Measurements from ENCODE around the gene UBE2V1. TPM values are rescaled to one million over a fixed set of nuclear protein-coding genes. Genes with fewer than 3 reads are reported as not detected.
A peak's percentile ranks its signal among the peaks of the same experiment; 100 is the strongest.

UBE2V1 gene
- polyA plus RNA-seq, 3 donors, result 62.2 to 95.5 (median 71.1) TPM

DNA sequence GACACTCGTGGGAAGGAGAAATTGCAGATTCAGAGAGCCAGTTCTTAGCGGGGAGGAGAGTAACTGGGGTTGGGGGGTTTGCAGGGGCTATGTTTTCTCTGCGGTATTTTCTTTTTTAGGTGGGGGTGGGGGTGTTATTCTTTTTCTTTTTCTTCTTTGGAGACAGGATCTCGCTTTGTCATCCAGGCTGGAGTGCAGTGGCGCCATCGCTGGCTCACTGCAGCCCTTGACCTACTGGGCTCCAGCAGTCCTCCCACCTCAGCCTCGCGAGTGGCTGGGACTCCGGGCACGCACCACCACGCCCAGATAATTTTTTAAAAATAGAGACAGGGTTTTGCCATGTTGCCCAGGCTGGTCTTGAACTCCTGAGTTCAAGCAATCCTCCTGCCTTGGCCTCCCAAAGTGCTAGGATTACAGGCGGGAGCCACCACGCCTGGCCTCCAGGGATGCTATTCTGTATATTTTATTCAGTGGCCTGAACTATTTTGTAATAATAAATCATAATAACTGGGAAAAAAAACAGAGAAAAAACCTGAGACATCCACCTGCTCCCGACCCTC lies 57.3 kb downstream of the UBE2V1 start:
- Mint-ChIP-seq H3K36me3 (no peaks in the 10 kb centered on the region), H3K27ac (peak overlapping the region in 1 of 7 donors; percentile 11), H3K9me3 (peaks cover 0 to 5% (median 0%) of the 10 kb centered on the region in 7 donors), H3K4me1 (peaks cover 21% of the 10 kb centered on the region), H3K27me3 (ENCODE audit: low read depth in 3 of 3) (peaks cover 0 to 7% (median 3%) of the 10 kb centered on the region in 3 donors), H3K4me3 (no peak overlapping the region)
- TF ChIP-seq CTCF (IDR thresholded peaks at IDR 0.05), result no peak
- intact Hi-C loops (cut with micrococcal nuclease), result no loop called here
- Histone ChIP-seq H3K79me2 (ENCODE audit: insufficient read depth, low read length) (no peaks in the 10 kb centered on the region), H2AFZ (ENCODE audit: insufficient read depth, low read depth, low read length, poor library complexity, severe bottlenecking) (no peak overlapping the region), H3K9ac (ENCODE audit: insufficient read depth, low read length, poor library complexity, severe bottlenecking) (no peak overlapping the region), H3K4me3 (replicated peaks in 1 of 3; ENCODE audit: low read depth in 2 of 3, low read length in 3 of 3) (no peak overlapping the region), H3K27ac (ENCODE audit: low read depth in 1 of 2, low read length in 2 of 2) (no peak overlapping the region), H3K27me3 (ENCODE audit: control insufficient read depth in 2 of 2, insufficient read depth in 2 of 2, low read length in 2 of 2) (no peaks in the 10 kb centered on the region), H3K36me3 (replicated peaks in 1 of 2; ENCODE audit: control insufficient read depth in 1 of 2, insufficient read depth in 2 of 2, low read length in 2 of 2) (no peaks in the 10 kb centered on the region), H3K9me3 (replicated peaks in 1 of 2; ENCODE audit: control insufficient read depth in 1 of 2, insufficient read depth in 1 of 2, low read length in 2 of 2) (no peaks in the 10 kb centered on the region), H3K4me2 (replicated peaks; ENCODE audit: extremely low read depth, low read length, poor library complexity, severe bottlenecking) (no peak overlapping the region), H4K20me1 (ENCODE audit: insufficient read depth, low read length) (no peaks in the 10 kb centered on the region), H3K4me1 (ENCODE audit: control insufficient read depth in 1 of 2, insufficient read depth in 2 of 2, low read length in 2 of 2) (peaks cover 21 to 25% of the 10 kb centered on the region in 2 donors)
- 82% methylated on average over 8 of the region's 14 CpGs for WGBS (ENCODE audit: insufficient coverage)
- no peak for DNase-seq

GRCh38 chr20:50054626-50055511 lies 58.1 kb downstream of the UBE2V1 start:
- no peaks in the 10 kb centered on the region for H3K79me2 ChIP-seq (ENCODE audit: insufficient read depth, low read length)
- no peak overlapping the region for H3K4me3 ChIP-seq (replicated peaks in 1 of 3; ENCODE audit: low read depth in 2 of 3, low read length in 3 of 3)
- 93% methylated on average over 33 of the region's 34 CpGs for WGBS (ENCODE audit: insufficient coverage)
- H2AFZ ChIP-seq (ENCODE audit: insufficient read depth, low read depth, low read length, poor library complexity, severe bottlenecking), result no peak overlapping the region
- Mint-ChIP-seq H3K27me3 (ENCODE audit: low read depth in 3 of 3) (peaks cover 0 to 9% (median 2%) of the 10 kb centered on the region in 3 donors), H3K9me3 (peaks cover 0 to 5% (median 0%) of the 10 kb centered on the region in 7 donors), H3K27ac (no peak overlapping the region), H3K4me3 (no peak overlapping the region), H3K36me3 (no peaks in the 10 kb centered on the region), H3K4me1 (peaks cover 21% of the 10 kb centered on the region)
- H3K27me3 ChIP-seq (ENCODE audit: control insufficient read depth in 2 of 2, insufficient read depth in 2 of 2, low read length in 2 of 2), result no peaks in the 10 kb centered on the region
- H3K27ac ChIP-seq (ENCODE audit: low read depth in 1 of 2, low read length in 2 of 2), result no peak overlapping the region
- TF ChIP-seq CTCF (IDR thresholded peaks at IDR 0.05), result no peak
- no peaks in the 10 kb centered on the region for H4K20me1 ChIP-seq (ENCODE audit: insufficient read depth, low read length)
- H3K9ac ChIP-seq (ENCODE audit: insufficient read depth, low read length, poor library complexity, severe bottlenecking), result no peak overlapping the region
- no peak for DNase-seq
- H3K36me3 ChIP-seq (replicated peaks in 1 of 2; ENCODE audit: control insufficient read depth in 1 of 2, insufficient read depth in 2 of 2, low read length in 2 of 2), result no peaks in the 10 kb centered on the region
- no peak overlapping the region for H3K4me2 ChIP-seq (replicated peaks; ENCODE audit: extremely low read depth, low read length, poor library complexity, severe bottlenecking)
- H3K4me1 ChIP-seq (ENCODE audit: control insufficient read depth in 1 of 2, insufficient read depth in 2 of 2, low read length in 2 of 2), result peaks cover 22 to 27% of the 10 kb centered on the region in 2 donors
- intact Hi-C loops (cut with micrococcal nuclease), result no loop called here
- H3K9me3 ChIP-seq (replicated peaks in 1 of 2; ENCODE audit: control insufficient read depth in 1 of 2, insufficient read depth in 1 of 2, low read length in 2 of 2), result no peaks in the 10 kb centered on the region
